Activated CD8-positive, alpha-beta memory T cell treated with anti-CD3 and anti-CD28 coated beads for 4 hours (primary cell): ENCODE measurements around the gene IRX3.

ENCODE experiments used
- DNase-seq, 2 donors: peaks; one replicate each; pipeline ENCODE4 v3.0.0-alpha.2; 2020; ENCODE audit warnings: low read depth in 2 of 2

Gene IRX3

GRCh38 chr16:54286366-54287130, at the start of gene IRX3:
Gene IRX3 (minus strand): TSS chr16:54286787. CDS start chr16:54286050, 737 bp downstream.
- no peak for DNase-seq

GRCh38 chr16:54335230-54335629, 48.6 kb upstream of the IRX3 start:
- no peak for DNase-seq

DNA sequence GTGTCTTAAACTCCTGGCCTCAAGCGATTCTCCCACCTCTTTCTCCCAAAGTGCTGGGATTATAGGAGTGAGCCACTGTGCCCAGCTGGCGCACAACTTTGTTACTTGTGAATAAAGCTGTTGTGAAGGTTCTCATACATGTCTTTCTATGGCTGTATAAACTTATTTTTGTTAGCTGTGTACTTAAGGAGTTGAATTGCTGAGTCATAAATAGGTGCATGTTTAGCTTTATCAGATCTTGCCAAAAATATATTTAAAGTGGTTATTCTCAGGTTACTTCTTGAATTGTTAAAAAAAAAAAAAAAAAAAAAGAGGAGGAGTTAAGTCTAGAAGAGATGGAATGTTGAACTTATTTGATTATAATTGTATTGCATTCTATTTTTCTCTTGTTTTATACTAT, 47.6 kb upstream of the IRX3 start:
- DNase-seq: no peak

DNA sequence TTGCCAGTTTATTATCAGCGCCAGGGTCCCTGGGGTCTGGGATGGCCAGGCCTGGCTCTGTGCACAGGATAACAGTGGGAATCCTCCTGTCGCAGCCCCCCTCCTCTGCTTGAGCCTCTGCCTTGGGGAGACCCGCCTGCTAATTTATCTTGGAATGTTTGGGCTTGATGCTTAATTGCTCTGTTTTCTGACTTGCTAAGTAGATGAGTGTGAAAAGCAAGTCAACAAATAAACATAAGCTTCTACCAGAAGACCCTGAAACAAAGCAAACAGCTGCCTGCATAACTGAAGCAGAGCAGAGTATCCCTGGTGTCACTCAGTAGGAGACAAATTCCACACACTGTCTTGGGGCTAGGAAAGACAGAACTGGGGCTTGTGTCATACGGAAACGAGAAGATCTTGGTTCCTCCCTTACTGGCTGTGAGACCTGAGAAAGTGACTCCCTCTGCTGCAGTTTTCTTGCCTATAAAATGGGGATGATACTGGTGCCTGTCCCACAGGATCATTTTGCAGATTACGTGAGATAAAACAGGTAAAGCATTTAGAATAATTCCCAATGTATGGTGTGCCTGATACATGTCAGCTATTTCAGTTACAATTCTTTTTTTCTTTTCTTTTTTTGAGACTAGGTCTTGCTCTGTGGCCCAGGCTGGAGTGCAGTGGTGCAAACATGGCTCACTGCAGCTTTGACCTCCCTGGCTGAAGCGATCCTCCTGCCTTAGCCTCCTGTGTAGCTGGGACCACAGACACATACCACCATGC, 44.8 kb upstream of the IRX3 start:
- DNase-seq: no peak

GRCh38 chr16:54327609-54328008, 41.0 kb upstream of the IRX3 start:
- no peak for DNase-seq

DNA sequence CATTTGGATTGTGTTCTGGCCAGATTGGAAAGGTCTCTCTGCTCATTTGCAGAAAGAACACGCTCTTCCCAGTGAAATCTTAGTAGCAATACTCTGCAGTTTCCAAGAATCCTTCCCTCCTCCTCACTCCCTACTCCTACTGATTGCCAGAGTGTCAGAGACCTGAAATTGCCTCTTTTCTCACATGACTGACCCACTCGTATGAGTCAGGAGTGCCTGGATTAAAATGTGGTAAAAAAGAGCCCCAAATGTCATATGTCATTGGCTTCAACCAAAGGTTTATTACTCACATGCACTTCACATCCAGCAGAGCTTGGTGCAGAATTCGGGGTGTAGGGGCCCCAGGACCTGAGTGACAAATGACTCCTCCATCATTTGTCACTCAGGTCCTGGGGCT, 39.7 kb upstream of the IRX3 start:
- no peak for DNase-seq

GRCh38 chr16:54325616-54326265, 39.2 kb upstream of the IRX3 start:
- DNase-seq: no peak

DNA sequence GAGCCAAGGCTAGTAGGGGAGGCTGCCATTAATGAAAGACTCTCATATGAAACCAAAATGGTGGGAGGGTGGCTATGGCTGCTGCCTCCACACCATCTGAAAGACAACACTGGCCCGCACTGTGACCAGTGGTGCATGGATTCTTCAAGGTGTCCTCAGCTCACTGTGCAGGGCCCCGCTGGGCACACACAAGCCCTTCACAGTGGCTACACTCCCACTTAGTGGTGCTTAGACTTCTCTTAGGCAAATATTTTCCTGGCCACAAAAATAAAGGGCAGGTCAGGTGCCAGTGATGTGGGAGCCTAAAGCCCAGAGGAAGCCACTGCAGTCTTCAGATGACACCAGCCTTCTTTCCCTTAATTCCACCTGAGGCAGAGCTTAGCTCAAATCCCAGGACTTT, 38.1 kb upstream of the IRX3 start:
- DNase-seq: no peak

DNA sequence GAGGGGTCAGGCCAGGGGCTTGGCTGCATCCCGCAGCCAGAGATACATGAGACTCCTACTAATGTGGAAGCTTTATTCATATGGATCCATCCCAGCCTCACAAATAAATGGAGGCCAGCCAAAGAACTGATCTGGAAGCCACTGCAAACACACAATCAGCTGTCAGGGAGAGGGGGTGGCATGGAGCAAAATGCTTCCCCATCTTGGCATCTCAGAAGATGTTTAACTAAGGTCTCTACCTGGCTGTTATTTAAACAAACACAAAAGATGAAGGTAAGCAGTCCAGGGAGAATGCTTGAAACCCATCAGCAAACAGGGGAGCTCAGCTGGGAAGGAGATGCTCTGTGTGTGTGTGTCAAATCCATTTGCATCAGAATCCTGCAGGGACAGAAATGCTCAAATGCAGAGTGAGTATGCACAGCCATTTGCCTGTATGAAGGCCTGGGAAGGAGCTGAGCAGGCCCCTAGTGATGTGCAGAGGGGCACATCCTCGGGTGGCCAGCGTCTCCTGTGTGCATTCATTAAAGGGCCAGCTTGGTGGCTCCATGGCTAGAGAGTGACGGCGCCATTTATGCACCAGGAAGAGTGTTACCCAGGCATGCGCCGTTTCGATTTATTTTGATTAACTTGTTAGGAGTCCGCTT, 34.2 kb upstream of the IRX3 start:
- DNase-seq: no peak

DNA sequence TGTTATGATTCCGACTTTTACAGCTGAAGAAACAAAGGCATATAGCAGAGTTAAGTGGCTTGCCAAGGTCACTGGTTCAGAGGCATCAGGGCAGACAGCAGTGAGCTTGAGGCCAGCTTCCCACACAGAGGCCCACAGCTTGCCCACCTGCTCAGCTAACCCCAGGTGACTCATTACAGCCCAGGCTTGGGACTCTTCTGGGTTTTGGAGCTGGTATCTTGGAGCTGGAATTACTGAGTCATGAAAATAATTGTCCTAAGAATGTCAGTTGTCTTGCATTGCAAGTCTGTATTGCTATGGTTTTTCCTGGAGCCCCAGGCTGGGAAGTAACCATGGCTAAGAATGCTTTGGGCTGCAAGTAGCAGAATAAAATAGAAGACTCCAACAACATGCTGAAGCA, 32.4 kb upstream of the IRX3 start:
- DNase-seq: no peak

- no peak for DNase-seq
These were observed 30.6 kb upstream of the IRX3 start for GRCh38 chr16:54317101-54317611.

DNA sequence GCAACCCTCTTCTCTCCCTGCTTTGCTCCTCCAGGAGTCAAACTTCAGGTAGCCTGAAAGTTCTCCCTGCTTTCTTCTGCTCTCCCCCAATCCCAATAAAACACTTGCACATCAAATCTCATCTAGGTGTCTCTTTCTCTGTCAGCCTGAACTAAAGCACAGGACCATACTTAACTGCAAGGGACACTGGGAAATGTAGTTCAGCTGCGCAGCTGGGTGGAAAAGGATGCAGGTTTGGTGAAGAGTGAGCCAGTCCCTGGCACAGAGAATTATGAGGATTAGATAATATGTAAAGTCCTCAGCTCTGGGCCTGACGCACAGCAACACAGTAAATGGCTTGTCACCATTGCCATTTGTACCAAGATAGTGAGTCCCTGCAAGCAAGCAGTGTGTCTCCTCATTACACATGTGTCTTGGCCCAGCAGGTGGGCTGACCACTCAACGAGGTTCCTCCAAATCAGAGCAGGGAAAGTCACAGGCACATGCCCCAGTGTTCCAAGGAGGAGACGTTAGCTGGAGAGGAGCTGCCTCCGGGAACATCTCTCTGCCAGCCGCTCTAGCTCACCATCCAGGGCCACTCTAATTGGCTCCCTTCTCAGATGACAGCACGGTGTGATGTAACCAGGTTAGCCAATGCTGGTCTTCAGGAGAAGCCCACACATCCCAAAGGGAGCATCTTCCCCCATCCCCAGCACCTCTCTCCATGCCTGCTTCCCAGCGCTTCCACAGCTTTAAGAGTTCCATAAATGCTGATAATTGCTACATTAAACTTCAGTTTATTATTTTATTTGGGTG, 29.7 kb upstream of the IRX3 start:
- no peak for DNase-seq

DNA sequence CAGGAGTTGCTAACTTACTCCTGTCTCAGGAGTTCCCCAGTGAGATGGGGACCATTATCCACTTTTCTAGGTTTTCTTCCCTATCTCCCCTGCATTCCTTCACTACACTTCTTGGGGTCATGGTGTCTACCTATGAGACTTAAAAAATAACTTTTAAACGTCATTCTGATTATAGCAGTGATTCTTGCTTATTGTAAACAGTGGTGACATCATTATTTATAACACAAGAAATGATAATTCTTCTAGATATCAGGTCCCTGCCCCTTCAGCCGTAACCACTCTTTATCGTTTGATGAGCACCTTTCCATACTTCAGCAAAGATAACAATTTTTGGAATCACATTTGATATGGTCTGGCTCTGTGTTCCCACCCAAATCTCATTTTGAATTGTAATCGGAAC, 27.2 kb upstream of the IRX3 start:
- no peak for DNase-seq

- no peak for DNase-seq
These were observed 26.0 kb upstream of the IRX3 start for GRCh38 chr16:54312502-54312991.

DNA sequence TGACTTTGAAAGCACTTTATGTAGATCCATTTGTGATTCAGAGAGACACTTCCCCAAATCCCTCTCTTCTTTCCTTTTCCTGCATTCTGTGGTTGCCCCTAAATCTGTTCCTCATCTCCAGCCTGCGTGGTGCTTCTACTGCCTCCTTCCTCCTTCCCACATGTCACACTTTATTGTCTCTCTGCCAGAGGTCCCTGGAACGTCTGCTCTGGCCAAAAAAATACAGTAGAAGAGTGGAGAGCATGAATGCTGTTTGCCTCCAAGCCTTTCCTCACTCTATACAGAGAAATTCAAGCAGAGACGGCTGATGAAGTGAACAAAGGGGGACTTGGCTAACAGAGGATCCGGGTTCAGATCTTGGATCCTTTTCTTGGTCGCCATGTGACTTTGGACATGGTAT, 22.8 kb upstream of the IRX3 start:
- DNase-seq: no peak

- DNase-seq: no peak
These were observed 18.5 kb upstream of the IRX3 start for GRCh38 chr16:54305080-54305479.

DNA sequence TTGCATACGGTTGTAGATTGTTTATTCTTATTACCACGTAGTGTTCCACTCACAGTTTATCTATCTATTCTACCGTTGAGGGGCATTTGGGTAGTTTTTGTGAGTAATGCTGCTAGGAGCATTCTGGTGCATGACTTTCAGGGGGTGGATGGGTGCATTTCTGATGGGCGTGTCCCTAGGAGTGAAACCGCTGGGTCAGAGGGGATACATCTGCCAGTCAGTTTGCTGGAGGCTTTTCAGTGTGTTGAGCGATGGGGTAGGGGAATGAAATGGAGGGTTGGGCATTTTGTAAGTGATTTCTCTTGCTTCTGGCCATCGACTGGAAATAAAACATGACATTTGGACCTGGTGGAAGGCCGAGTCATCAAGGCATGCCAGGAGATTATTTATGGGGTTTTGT, 17.0 kb upstream of the IRX3 start:
- DNase-seq: no peak

DNA sequence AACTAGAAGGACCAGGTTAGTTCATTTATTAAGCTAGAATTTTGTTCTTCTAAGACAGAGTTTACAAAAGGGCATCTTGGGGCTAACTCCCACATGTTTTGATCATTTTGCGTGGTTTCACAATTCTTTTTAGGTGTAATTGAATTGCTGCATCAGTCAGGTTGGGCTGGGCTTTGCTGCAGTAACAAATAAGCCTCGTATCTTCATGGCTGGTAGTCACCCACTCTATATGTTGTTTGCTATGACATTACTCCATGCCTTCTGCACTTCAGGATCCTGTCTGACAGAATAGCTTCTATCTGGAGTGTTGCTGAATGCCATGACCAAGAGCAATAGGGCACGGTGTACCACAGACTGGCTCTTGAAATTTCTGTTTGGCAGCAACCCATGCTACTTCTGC, 10.6 kb upstream of the IRX3 start:
- no peak for DNase-seq

DNA sequence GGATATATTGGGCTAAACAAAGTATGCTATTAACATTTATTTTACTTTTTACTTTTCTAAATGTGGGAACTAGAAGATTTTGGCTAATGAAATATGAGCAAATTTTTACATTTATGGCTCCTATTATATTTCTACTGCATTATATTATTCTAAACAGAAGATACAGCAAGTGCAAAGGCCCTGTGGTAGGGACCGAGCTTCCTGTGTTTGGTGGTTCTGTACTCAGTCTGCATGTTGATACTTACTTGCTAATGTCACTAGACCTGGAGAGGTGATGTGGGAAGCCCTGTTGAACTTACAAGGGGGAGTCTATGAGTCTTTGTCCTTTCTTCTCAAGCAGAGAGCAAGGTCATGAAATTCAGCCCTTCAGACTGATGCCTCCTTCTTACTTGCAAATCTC, 10.0 kb upstream of the IRX3 start:
- no peak for DNase-seq

- DNase-seq: no peak
These were observed 5.3 kb upstream of the IRX3 start for GRCh38 chr16:54291656-54292487.
